NOMO-1 treated with DMSO at 0.1 percent for 48 hours (cell line): Measurements from ENCODE around the gene C19orf38.
"Not testable (repeated sequence)": the region's sequence is repeated elsewhere in the genome, so short reads cannot be mapped to it uniquely, and the experiment has no call there.

ENCODE experiments used
- DNase-seq: peaks from one replicate; lab custom pipeline; 2025; ENCODE audit not compliant: unreplicated experiment; lab: John Stamatoyannopoulos, UW

C19orf38 gene

GRCh38 chr19:10872546-10873107, 24.4 kb downstream of the C19orf38 start:
- no peak for DNase-seq

- DNase-seq: no peak
Measured at GRCh38 chr19:10874024-10874423, 25.8 kb downstream of the C19orf38 start.

GRCh38 chr19:10876459-10877240, 28.4 kb downstream of the C19orf38 start:
- DNase-seq: no peak

- not testable (repeated sequence) for DNase-seq
Measured at GRCh38 chr19:10877608-10878007, 29.4 kb downstream of the C19orf38 start.

- no peak for DNase-seq
Measured at GRCh38 chr19:10878253-10878652, 30.0 kb downstream of the C19orf38 start.

GRCh38 chr19:10881403-10882107, 33.3 kb downstream of the C19orf38 start:
- no peak for DNase-seq

GRCh38 chr19:10882108-10882457, 33.9 kb downstream of the C19orf38 start:
- no peak for DNase-seq

GRCh38 chr19:10884274-10884673, 36.1 kb downstream of the C19orf38 start:
- DNase-seq: no peak

GRCh38 chr19:10885201-10886169, 37.3 kb downstream of the C19orf38 start:
- no peak for DNase-seq

- DNase-seq: no peak
Measured at GRCh38 chr19:10887616-10888367, 39.6 kb downstream of the C19orf38 start.

- DNase-seq: no peak
Measured at GRCh38 chr19:10888421-10888866, 40.2 kb downstream of the C19orf38 start.

GRCh38 chr19:10889880-10890279, 41.7 kb downstream of the C19orf38 start:
- DNase-seq: no peak

- no peak for DNase-seq
Measured at GRCh38 chr19:10891405-10892086, 43.3 kb downstream of the C19orf38 start.

GRCh38 chr19:10892256-10892655, 44.0 kb downstream of the C19orf38 start:
- no peak for DNase-seq

- DNase-seq: no peak
Measured at GRCh38 chr19:10894911-10895213, 46.6 kb downstream of the C19orf38 start.

GRCh38 chr19:10895363-10895762, 47.1 kb downstream of the C19orf38 start:
- DNase-seq: no peak

GRCh38 chr19:10895920-10896319, 47.7 kb downstream of the C19orf38 start:
- DNase-seq: no peak

GRCh38 chr19:10896851-10897526, 48.8 kb downstream of the C19orf38 start:
- peak; percentile 25 for DNase-seq

- DNase-seq: no peak
Measured at GRCh38 chr19:10898633-10899032, 50.4 kb downstream of the C19orf38 start.
